Caco-2 (cell line): ENCODE data around the gene IGSF11. TPM values are rescaled to one million over a fixed set of nuclear protein-coding genes. Genes with fewer than 3 reads are reported as not detected.

Source experiments
- BruUV-seq: library from RNA; stranded (reverse); fragments of 400-500 nt; replicated peaks from 2 replicates; lab custom pipeline; 2021; lab: Mats Ljungman, UMichigan
- CTCF ChIA-PET: fragments of 300-600 bp; sonication (Branson Sonifier 250); formaldehyde crosslinking; loops from one replicate; lab custom pipeline; 2022; ENCODE audit warnings: antibody characterized with exemption; lab: Charles Lee
- POLR2A ChIA-PET: fragments of 300-600 bp; sonication (Branson Sonifier 250); formaldehyde crosslinking; loops from one replicate; lab custom pipeline; 2022; ENCODE audit warnings: antibody characterized with exemption; lab: Charles Lee
- DNase-seq, 2 experiments: peaks; one replicate each; pipeline versions ENCODE4 v3.0.0 to v3.0.0-alpha.2; 2020 to 2022
- H3K27me3 ChIP-seq: replicated peaks from 2 replicates; pipeline ENCODE4 v1.6.0; 2011; ENCODE audit warnings: low read length; ENCODE audit not compliant: control insufficient read depth, insufficient read depth
- H3K36me3 ChIP-seq: 2 replicates; pipeline ENCODE4 v1.5.1; 2011; ENCODE audit warnings: low read length; ENCODE audit not compliant: control insufficient read depth, insufficient read depth
- H3K4me1 ChIP-seq: fragments of 250-450 bp; sonication (Bioruptor Pico); 2 replicates; pipeline ENCODE4 v1.5.1; 2020; ENCODE audit warnings: mild to moderate bottlenecking
- H3K4me3 ChIP-seq: 2 replicates; pipeline ENCODE4 v1.5.1; 2011; ENCODE audit warnings: low read depth, mild to moderate bottlenecking, control low read depth, low read length
- H3K9me3 ChIP-seq: fragments of 250-450 bp; sonication (Bioruptor Pico); 2 replicates; pipeline ENCODE4 v1.5.1; 2020; ENCODE audit warnings: mild to moderate bottlenecking, moderate library complexity
- H3K27ac Mint-ChIP-seq: one replicate; pipeline ENCODE4 v1.8.0; 2022; ENCODE audit warnings: mixed read lengths; ENCODE audit not compliant: unreplicated experiment
- H3K27me3 Mint-ChIP-seq: one replicate; pipeline ENCODE4 v1.8.0; 2022; ENCODE audit warnings: mixed read lengths; ENCODE audit not compliant: insufficient read depth, unreplicated experiment
- H3K36me3 Mint-ChIP-seq: one replicate; pipeline ENCODE4 v1.8.0; 2022; ENCODE audit warnings: mild to moderate bottlenecking, mixed read lengths; ENCODE audit not compliant: insufficient read depth, unreplicated experiment
- H3K4me1 Mint-ChIP-seq: one replicate; pipeline ENCODE4 v1.8.0; 2022; ENCODE audit warnings: low read depth, mixed read lengths; ENCODE audit not compliant: unreplicated experiment
- H3K4me3 Mint-ChIP-seq: one replicate; pipeline ENCODE4 v1.8.0; 2022; ENCODE audit warnings: mild to moderate bottlenecking, moderate library complexity, mixed read lengths; ENCODE audit not compliant: unreplicated experiment
- H3K9me3 Mint-ChIP-seq: one replicate; pipeline ENCODE4 v1.8.0; 2022; ENCODE audit warnings: mixed read lengths; ENCODE audit not compliant: unreplicated experiment
- CTCF ChIP-seq, 2 experiments: fragments of 200-600 bp in 1 of 2; IDR thresholded peaks; 1 replicate in 1 of 2; 2 replicates in 1 of 2; pipeline versions ENCODE4 v1.5.1 to v1.8.0; 2011 to 2022; ENCODE audit warnings: antibody characterized with exemption in 1 of 2, control low read depth in 1 of 2, inconsistent platforms in 1 of 2, low read depth in 1 of 2, low read length in 1 of 2, mild to moderate bottlenecking in 1 of 2, moderate library complexity in 1 of 2; ENCODE audit not compliant: insufficient read depth in 1 of 2, severe bottlenecking in 1 of 2, unreplicated experiment in 1 of 2
- intact Hi-C: fragments of 100-400 bp; cut with micrococcal nuclease; formaldehyde crosslinking; loops from one replicate; pipeline ENCODE4 v1.10.0; 2022; ENCODE audit not compliant: unreplicated experiment
- total RNA-seq: library from RNA; stranded (reverse); gene quantifications from 2 replicates; pipeline ENCODE4 v1.2.3, GENCODE V29; 2022

IGSF11 gene
- total RNA-seq, 1 experiment from 2014 or later: 0.41 TPM

- Mint-ChIP-seq H3K4me1 (no peaks in the 10 kb centered on the region), H3K4me3 (no peak overlapping the region), H3K36me3 (no peaks in the 10 kb centered on the region), H3K9me3 (no peaks in the 10 kb centered on the region), H3K27ac (no peak overlapping the region), H3K27me3 (peaks cover 9% of the 10 kb centered on the region)
- no peak for DNase-seq
- ChIA-PET POLR2A (no interaction called here), CTCF (no interaction called here)
- H3K27me3 ChIP-seq: no peaks in the 10 kb centered on the region
- H3K36me3 ChIP-seq: no peaks in the 10 kb centered on the region
- H3K4me3 ChIP-seq: no peak overlapping the region
- no peaks in the 10 kb centered on the region for H3K4me1 ChIP-seq
- intact Hi-C loops: no loop called here
- BruUV-seq: no TSS peak
- no peak for TF ChIP-seq CTCF (IDR thresholded peaks at IDR 0.05; ENCODE audit: insufficient read depth in 1 of 2, low read depth in 1 of 2, low read length in 1 of 2, severe bottlenecking in 1 of 2, unreplicated experiment in 1 of 2)
- no peaks in the 10 kb centered on the region for H3K9me3 ChIP-seq
Measured at GRCh38 chr3:118963711-118964110, 70.9 kb downstream of the IGSF11 start.

- Mint-ChIP-seq H3K27ac (no peak overlapping the region), H3K9me3 (no peaks in the 10 kb centered on the region), H3K4me3 (no peak overlapping the region), H3K4me1 (no peaks in the 10 kb centered on the region), H3K36me3 (no peaks in the 10 kb centered on the region), H3K27me3 (peaks cover 11% of the 10 kb centered on the region)
- no peak for TF ChIP-seq CTCF (IDR thresholded peaks at IDR 0.05; ENCODE audit: insufficient read depth in 1 of 2, low read depth in 1 of 2, low read length in 1 of 2, severe bottlenecking in 1 of 2, unreplicated experiment in 1 of 2)
- H3K4me1 ChIP-seq: no peaks in the 10 kb centered on the region
- no TSS peak for BruUV-seq
- no peaks in the 10 kb centered on the region for H3K36me3 ChIP-seq
- DNase-seq: no peak
- intact Hi-C loops: no loop called here
- CTCF ChIA-PET: no interaction called here
- no peaks in the 10 kb centered on the region for H3K27me3 ChIP-seq
- H3K4me3 ChIP-seq: no peak overlapping the region
- H3K9me3 ChIP-seq: no peaks in the 10 kb centered on the region
- POLR2A ChIA-PET: no interaction called here
Measured at GRCh38 chr3:118960876-118961450, 73.7 kb downstream of the IGSF11 start.

GRCh38 chr3:118955914-118956556, 78.6 kb downstream of the IGSF11 start:
- Mint-ChIP-seq H3K4me1 (no peaks in the 10 kb centered on the region), H3K36me3 (no peaks in the 10 kb centered on the region), H3K27ac (no peak overlapping the region), H3K27me3 (peaks cover 5% of the 10 kb centered on the region), H3K4me3 (no peak overlapping the region), H3K9me3 (no peaks in the 10 kb centered on the region)
- ChIA-PET POLR2A (no interaction called here), CTCF (no interaction called here)
- no peak overlapping the region for H3K4me3 ChIP-seq
- H3K4me1 ChIP-seq: no peaks in the 10 kb centered on the region
- no peak for DNase-seq
- H3K9me3 ChIP-seq: no peaks in the 10 kb centered on the region
- TF ChIP-seq CTCF (IDR thresholded peaks at IDR 0.05; ENCODE audit: insufficient read depth in 1 of 2, low read depth in 1 of 2, low read length in 1 of 2, severe bottlenecking in 1 of 2, unreplicated experiment in 1 of 2): no peak
- intact Hi-C loops: no loop called here
- no peaks in the 10 kb centered on the region for H3K27me3 ChIP-seq
- no peaks in the 10 kb centered on the region for H3K36me3 ChIP-seq
- BruUV-seq: no TSS peak
